ENCODE data around the gene CAPN12. TPM values are rescaled to one million over a fixed set of nuclear protein-coding genes. Genes with fewer than 3 reads are reported as not detected.

Gene CAPN12
- total and polyA plus RNA-seq, 2 experiments from 2014 or later, result 1.3 to 10.9 TPM

DNA sequence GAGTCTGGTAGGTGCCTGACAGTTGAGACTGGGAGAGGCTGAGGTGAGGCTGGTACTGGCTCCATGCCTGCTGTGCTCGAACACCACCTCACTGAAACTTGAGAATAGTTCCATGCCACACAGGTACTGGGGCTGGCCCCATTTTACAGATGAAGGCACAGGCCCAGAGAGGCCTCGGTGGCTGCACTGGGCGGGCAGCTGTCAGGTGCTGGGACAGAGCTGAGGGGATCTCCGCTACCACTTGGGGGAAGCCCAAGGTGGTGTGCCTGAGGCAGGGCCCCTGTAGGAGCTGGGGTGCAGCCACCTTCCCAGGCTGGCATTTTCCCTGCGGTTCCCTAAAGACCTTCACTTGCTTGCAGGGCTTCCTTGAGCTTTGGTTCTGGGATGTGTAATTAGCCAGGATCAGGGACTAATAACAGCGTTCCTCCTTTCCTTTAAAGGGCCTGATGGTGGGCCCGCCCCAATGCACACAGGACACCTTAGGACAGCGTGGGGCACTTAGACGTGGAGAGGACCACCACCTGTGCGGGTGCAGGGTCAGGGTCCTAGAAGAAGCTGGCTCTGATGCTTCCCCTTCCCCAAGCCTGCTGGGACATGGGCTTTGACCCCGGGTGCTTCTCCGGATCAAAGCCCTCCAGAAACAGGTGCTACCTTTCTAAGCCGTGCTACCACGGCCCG lies 23.6 kb downstream of the CAPN12 start:
- no peak overlapping the region for H3K4me3 ChIP-seq
- peaks cover 15% of the 10 kb centered on the region for H3K4me1 ChIP-seq (ENCODE audit: low read depth)
- peak overlapping the region; percentile 90 for H3K27ac ChIP-seq
- peaks cover 51% of the 10 kb centered on the region for H3K36me3 ChIP-seq
- H3K27me3 ChIP-seq, result no peaks in the 10 kb centered on the region
- TF ChIP-seq, protein P1, sequence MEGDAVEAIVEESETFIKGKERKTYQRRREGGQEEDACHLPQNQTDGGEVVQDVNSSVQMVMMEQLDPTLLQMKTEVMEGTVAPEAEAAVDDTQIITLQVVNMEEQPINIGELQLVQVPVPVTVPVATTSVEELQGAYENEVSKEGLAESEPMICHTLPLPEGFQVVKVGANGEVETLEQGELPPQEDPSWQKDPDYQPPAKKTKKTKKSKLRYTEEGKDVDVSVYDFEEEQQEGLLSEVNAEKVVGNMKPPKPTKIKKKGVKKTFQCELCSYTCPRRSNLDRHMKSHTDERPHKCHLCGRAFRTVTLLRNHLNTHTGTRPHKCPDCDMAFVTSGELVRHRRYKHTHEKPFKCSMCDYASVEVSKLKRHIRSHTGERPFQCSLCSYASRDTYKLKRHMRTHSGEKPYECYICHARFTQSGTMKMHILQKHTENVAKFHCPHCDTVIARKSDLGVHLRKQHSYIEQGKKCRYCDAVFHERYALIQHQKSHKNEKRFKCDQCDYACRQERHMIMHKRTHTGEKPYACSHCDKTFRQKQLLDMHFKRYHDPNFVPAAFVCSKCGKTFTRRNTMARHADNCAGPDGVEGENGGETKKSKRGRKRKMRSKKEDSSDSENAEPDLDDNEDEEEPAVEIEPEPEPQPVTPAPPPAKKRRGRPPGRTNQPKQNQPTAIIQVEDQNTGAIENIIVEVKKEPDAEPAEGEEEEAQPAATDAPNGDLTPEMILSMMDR (IDR thresholded peaks at IDR 0.05; ENCODE audit: low read depth, low read length), result no peak
- H3K9me3 ChIP-seq (ENCODE audit: low read depth), result no peaks in the 10 kb centered on the region
- DNase-seq (ENCODE audit: low read depth in 1 of 2, low spot score in 1 of 2), result no peak

DNA sequence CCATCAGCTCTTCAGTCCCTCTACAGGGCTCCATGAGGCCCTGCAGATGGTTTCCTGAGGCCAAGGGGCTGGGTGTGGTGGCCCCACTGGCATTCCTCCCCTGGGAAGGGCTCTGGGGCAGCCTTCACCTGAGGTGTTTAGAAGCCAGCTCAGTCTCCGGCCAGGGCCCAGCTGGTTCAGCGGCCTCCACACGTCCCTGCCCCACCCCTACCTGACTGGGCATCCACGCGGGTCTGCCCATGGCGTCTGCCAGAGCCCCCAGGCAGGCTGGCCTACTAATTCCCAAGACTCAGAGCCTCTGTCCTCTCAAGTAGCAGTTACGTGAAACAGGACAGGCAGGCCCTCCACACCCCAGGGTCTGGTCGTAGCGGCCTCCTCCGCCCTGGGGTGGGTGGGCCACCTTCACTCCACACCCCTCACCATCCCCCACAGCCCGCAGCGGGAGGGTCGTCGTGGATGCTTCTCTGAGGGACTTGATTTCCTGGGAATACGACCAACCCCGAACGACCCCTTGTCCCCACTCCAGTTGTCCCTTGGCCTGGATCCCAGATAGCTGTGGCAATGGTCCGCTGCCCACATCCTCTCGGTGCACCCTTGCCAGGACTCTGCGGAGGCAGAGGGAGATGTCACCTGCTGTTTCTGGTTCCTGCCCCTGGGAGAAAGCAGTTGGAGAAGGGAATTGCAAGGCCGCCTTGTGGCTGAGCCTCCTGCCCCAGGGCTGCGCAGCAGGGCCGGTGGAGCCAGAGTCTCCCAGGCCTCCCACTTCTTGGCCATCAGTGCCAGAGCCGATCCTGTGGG lies 24.3 kb downstream of the CAPN12 start:
- Histone ChIP-seq H3K4me3 (no peak overlapping the region), H3K27me3 (no peaks in the 10 kb centered on the region), H3K27ac (peak overlapping the region; percentile 90), H3K9me3 (ENCODE audit: low read depth) (no peaks in the 10 kb centered on the region), H3K4me1 (ENCODE audit: low read depth) (peaks cover 15% of the 10 kb centered on the region), H3K36me3 (peaks cover 46% of the 10 kb centered on the region)
- TF ChIP-seq, protein P1 (IDR thresholded peaks at IDR 0.05; ENCODE audit: low read depth, low read length), result no peak
- DNase-seq (ENCODE audit: low read depth in 1 of 2, low spot score in 1 of 2), result no peak

DNA sequence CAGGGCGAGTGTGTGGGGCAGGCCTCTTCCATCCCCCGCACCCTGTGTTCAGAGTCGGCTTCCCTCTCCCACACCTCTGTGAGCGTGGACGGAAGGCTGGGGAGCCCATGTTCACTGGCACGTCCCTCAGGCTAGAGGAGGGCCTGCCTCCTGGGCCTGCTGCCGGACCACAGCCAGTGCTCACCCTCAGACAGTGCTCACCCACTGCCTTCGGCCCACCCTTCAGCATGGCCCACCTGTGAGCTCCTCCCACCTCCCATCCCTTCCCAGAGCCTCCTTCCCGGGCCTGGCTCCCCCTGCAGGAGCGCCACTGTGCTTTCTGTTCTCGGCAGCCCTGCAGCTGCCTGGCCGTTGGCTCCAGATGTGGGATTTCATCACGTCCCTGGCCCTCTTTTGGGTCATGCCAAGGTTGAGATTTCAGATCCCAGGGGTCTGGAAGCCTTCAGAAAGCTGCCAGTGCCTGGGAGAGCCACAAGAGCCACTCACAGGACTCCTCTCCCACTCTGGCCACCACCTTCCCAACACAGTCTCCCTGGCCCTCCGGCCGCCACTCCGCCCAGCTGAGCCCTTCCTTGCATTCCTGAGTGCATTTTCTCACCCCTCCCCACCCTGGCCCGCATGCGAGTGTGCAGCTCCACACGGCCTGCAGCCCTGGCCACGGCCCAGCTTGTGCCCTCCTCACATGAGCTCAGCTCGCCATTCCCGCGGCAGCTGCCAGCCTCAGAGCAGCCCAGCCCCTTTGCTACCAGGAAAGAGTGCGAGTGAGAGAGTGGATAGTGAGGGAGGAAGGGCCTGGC lies 25.3 kb downstream of the CAPN12 start:
- DNase-seq (ENCODE audit: low read depth in 1 of 2, low spot score in 1 of 2), result peak; percentile 59 to 70
- TF ChIP-seq, protein P1 (IDR thresholded peaks at IDR 0.05; ENCODE audit: low read depth, low read length), result peak; percentile 63
- peaks cover 39% of the 10 kb centered on the region for H3K36me3 ChIP-seq
- H3K9me3 ChIP-seq (ENCODE audit: low read depth), result no peaks in the 10 kb centered on the region
- no peaks in the 10 kb centered on the region for H3K27me3 ChIP-seq
- no peak overlapping the region for H3K4me3 ChIP-seq
- H3K27ac ChIP-seq, result peak overlapping the region; percentile 90
- peaks cover 15% of the 10 kb centered on the region for H3K4me1 ChIP-seq (ENCODE audit: low read depth)

DNA sequence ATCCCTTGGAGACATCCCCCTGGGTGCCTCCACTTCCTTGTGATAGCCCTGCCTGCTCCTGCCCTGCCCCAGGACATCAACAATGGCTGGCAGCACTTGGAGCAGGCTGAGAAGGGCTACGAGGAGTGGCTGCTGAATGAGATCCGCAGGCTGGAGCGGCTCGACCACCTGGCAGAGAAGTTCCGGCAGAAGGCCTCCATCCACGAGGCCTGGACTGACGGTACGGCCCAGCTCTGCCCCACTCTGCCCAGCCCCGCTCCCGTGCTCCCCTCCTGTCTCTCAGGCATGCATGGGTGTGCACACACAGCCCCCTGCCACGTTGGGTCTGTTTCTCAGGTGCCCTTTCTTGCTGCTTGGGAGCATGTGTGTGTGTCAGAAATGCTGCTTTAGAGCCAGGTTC lies 26.4 kb downstream of the CAPN12 start:
- peaks cover 15% of the 10 kb centered on the region for H3K4me1 ChIP-seq (ENCODE audit: low read depth)
- H3K27ac ChIP-seq, result peak overlapping the region; percentile 90
- TF ChIP-seq, protein P1 (IDR thresholded peaks at IDR 0.05; ENCODE audit: low read depth, low read length), result no peak
- no peak overlapping the region for H3K4me3 ChIP-seq
- no peaks in the 10 kb centered on the region for H3K27me3 ChIP-seq
- DNase-seq (ENCODE audit: low read depth in 1 of 2, low spot score in 1 of 2), result no peak
- H3K9me3 ChIP-seq (ENCODE audit: low read depth), result no peaks in the 10 kb centered on the region
- H3K36me3 ChIP-seq, result peaks cover 34% of the 10 kb centered on the region

DNA sequence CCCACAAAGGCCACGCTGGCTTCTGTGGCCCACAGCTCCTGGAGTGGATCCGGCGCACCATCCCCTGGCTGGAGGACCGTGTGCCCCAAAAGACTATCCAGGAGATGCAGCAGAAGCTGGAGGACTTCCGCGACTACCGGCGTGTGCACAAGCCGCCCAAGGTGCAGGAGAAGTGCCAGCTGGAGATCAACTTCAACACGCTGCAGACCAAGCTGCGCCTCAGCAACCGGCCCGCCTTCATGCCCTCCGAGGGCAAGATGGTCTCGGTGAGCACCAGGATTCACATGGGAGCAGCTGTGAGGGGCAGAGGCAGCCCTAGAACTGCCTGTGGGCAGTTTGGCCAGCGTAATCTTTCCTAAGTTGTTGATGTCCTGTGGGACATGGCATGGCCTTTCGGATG lies 27.2 kb downstream of the CAPN12 start:
- TF ChIP-seq, protein P1 (IDR thresholded peaks at IDR 0.05; ENCODE audit: low read depth, low read length), result no peak
- H3K4me1 ChIP-seq (ENCODE audit: low read depth), result peaks cover 12% of the 10 kb centered on the region
- H3K36me3 ChIP-seq, result peaks cover 37% of the 10 kb centered on the region
- no peak for DNase-seq (ENCODE audit: low read depth in 1 of 2, low spot score in 1 of 2)
- H3K27ac ChIP-seq, result peak overlapping the region; percentile 73
- no peak overlapping the region for H3K4me3 ChIP-seq
- H3K27me3 ChIP-seq, result no peaks in the 10 kb centered on the region
- no peaks in the 10 kb centered on the region for H3K9me3 ChIP-seq (ENCODE audit: low read depth)
